Measurements from ENCODE around the gene ADGRE3.

Gene ADGRE3

DNA sequence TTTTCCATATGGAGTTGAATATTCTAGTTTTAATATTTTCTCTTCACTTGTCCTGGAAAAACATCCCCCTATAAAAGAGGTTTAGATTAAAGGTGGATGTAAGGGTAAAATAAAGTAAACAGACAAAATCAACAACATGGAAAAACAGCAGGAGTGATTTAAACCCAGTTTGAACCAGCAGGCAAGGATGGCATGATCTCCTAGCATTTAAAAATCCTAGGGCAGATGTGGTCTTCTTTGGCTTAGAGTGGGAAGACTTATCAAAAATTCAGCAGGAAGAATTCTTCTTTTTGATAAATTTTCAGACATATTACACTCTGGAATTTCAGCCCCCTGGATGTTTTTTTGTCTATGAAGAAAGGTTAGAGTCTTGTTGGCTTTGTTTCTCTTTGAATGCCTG, 55.2 kb downstream of the ADGRE3 start:
- no peak overlapping the region for H3K4me3 ChIP-seq (ENCODE audit: low read depth, low read length)
- ChIA-PET POLR2A (no interaction called here), CTCF (interaction anchor here (0.6 to 1.0 kb wide), 2 partner anchors 45 to 62 kb away, joined by 3 read pairs; no protein-coding TSS in a partner anchor)
- H3K36me3 ChIP-seq (ENCODE audit: control insufficient read depth in 2 of 2, insufficient read depth in 1 of 2, low read length in 2 of 2), result no peaks in the 10 kb centered on the region
- H3K9me3 ChIP-seq (ENCODE audit: control insufficient read depth, insufficient read depth, low read depth, low read length), result no peaks in the 10 kb centered on the region
- peak; percentile 54 for TF ChIP-seq SETDB1 (IDR thresholded peaks at IDR 0.05; ENCODE audit: insufficient read length, low read length)
- TF ChIP-seq ZNF16 (tag by site-specific recombination; IDR thresholded peaks at IDR 0.05; ENCODE audit: low read depth), result no peak
- H3K27ac ChIP-seq (ENCODE audit: extremely low read depth, low read depth, low read length), result no peak overlapping the region
- no peaks in the 10 kb centered on the region for H3K4me1 ChIP-seq (ENCODE audit: control insufficient read depth, insufficient read depth, low read length)

DNA sequence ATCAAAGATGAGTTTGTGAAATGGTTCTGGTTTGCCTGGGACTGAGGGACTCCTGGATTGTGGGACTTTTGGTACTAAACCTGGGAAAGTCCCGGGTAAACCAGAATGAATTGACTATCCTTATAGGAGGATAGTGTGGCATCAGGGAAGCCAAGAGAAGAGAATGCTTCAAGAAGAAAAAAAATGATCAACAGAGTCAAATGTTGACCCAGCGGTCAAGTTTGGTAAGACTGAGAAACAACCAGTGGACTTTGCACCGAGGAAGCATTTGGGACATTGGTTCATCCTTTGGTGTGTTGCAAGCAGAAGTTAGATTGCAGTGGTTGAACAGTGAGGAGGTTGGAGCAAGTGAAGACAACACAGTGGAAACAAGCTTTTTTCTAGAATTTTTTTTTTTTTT, 58.2 kb downstream of the ADGRE3 start:
- CTCF ChIA-PET, result interaction anchor here (0.5 kb wide), 1 partner anchor 1493 kb away, joined by 4 read pairs; no protein-coding TSS in a partner anchor
- Histone ChIP-seq H3K36me3 (ENCODE audit: control insufficient read depth in 2 of 2, insufficient read depth in 1 of 2, low read length in 2 of 2) (no peaks in the 10 kb centered on the region), H3K27ac (ENCODE audit: extremely low read depth, low read depth, low read length) (no peak overlapping the region), H3K4me3 (ENCODE audit: low read depth, low read length) (no peak overlapping the region), H3K9me3 (ENCODE audit: control insufficient read depth, insufficient read depth, low read depth, low read length) (no peaks in the 10 kb centered on the region), H3K4me1 (ENCODE audit: control insufficient read depth, insufficient read depth, low read length) (no peaks in the 10 kb centered on the region)
- POLR2A ChIA-PET, result no interaction called here
- no peak for TF ChIP-seq ZNF677 (tag by site-specific recombination; IDR thresholded peaks at IDR 0.05)
- no peak for TF ChIP-seq ZNF174 (tag by site-specific recombination; IDR thresholded peaks at IDR 0.05)
- no peak for TF ChIP-seq ZNF837 (tag by site-specific recombination; IDR thresholded peaks at IDR 0.05)
- TF ChIP-seq, protein P1, sequence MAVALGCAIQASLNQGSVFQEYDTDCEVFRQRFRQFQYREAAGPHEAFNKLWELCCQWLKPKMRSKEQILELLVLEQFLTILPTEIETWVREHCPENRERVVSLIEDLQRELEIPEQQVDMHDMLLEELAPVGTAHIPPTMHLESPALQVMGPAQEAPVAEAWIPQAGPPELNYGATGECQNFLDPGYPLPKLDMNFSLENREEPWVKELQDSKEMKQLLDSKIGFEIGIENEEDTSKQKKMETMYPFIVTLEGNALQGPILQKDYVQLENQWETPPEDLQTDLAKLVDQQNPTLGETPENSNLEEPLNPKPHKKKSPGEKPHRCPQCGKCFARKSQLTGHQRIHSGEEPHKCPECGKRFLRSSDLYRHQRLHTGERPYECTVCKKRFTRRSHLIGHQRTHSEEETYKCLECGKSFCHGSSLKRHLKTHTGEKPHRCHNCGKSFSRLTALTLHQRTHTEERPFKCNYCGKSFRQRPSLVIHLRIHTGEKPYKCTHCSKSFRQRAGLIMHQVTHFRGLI (tag by site-specific recombination; IDR thresholded peaks at IDR 0.05), result no peak
- no peak for TF ChIP-seq ZNF133 (tag by site-specific recombination; IDR thresholded peaks at IDR 0.05)
- no peak for TF ChIP-seq ZNF211 (tag by site-specific recombination; IDR thresholded peaks at IDR 0.05; ENCODE audit: low read depth)
- TF ChIP-seq ZNF16 (tag by site-specific recombination; IDR thresholded peaks at IDR 0.05; ENCODE audit: low read depth), result no peak
- no peak for TF ChIP-seq ZNF549 (tag by site-specific recombination; IDR thresholded peaks at IDR 0.05)
- TF ChIP-seq ZNF121 (tag by site-specific recombination; IDR thresholded peaks at IDR 0.05), result no peak
- TF ChIP-seq ZEB2 (tag by site-specific recombination; IDR thresholded peaks at IDR 0.05), result no peak
- TF ChIP-seq ZNF140 (tag by site-specific recombination; IDR thresholded peaks at IDR 0.05), result no peak
- no peak for TF ChIP-seq ZNF629 (tag by site-specific recombination; IDR thresholded peaks at IDR 0.05)
- TF ChIP-seq ZFP3 (tag by site-specific recombination; IDR thresholded peaks at IDR 0.05; ENCODE audit: low read depth), result no peak
- no peak for TF ChIP-seq MZF1 (tag by site-specific recombination; IDR thresholded peaks at IDR 0.05; ENCODE audit: borderline replicate concordance)
- TF ChIP-seq RBAK (tag by site-specific recombination; IDR thresholded peaks at IDR 0.05), result no peak
- TF ChIP-seq ZNF621 (tag by site-specific recombination; IDR thresholded peaks at IDR 0.05), result no peak
- no peak for TF ChIP-seq ZBTB48 (tag by site-specific recombination; IDR thresholded peaks at IDR 0.05)
- no peak for TF ChIP-seq ZNF391 (tag by site-specific recombination; IDR thresholded peaks at IDR 0.05; ENCODE audit: borderline replicate concordance, low read depth)
- TF ChIP-seq SCRT2 (tag by site-specific recombination; IDR thresholded peaks at IDR 0.05), result no peak
- TF ChIP-seq ZBTB17 (tag by site-specific recombination; IDR thresholded peaks at IDR 0.05), result no peak

DNA sequence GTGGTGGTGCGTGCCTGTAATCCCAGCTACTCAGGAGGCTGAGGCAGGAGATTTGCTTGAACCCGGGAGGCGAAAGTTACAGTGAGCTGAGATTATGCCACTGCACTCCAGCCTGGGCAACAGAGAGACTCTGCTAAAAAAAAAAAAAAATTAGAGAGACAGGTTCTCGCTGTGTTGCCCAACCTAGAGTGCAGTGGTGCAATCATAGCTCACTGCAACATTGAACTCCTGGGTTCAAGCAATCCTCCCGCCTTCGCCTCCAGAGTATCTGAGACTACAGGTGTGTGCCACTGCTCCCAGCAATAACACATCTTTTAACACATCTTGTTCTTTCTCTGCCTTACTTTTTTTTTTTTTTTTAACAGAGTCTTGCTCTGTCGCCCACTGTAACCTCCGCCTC, 59.0 kb downstream of the ADGRE3 start:
- H3K4me1 ChIP-seq (ENCODE audit: control insufficient read depth, insufficient read depth, low read length), result no peaks in the 10 kb centered on the region
- POLR2A ChIA-PET, result interaction anchor here (0.7 kb wide), 1 partner anchor 44 kb away, joined by 4 read pairs; the partner anchor contains the start of gene NDUFB7
- no peaks in the 10 kb centered on the region for H3K36me3 ChIP-seq (ENCODE audit: control insufficient read depth in 2 of 2, insufficient read depth in 1 of 2, low read length in 2 of 2)
- no peaks in the 10 kb centered on the region for H3K9me3 ChIP-seq (ENCODE audit: control insufficient read depth, insufficient read depth, low read depth, low read length)
- CTCF ChIA-PET, result interaction anchor here (0.6 kb wide), 1 partner anchor 485 kb away, joined by 3 read pairs; no protein-coding TSS in a partner anchor
- H3K4me3 ChIP-seq (ENCODE audit: low read depth, low read length), result no peak overlapping the region
- no peak for TF ChIP-seq YY1 (tag by site-specific recombination; IDR thresholded peaks at IDR 0.05)
- TF ChIP-seq ZNF350 (tag by site-specific recombination; IDR thresholded peaks at IDR 0.05), result no peak
- TF ChIP-seq ZNF211 (tag by site-specific recombination; IDR thresholded peaks at IDR 0.05; ENCODE audit: low read depth), result no peak
- no peak overlapping the region for H3K27ac ChIP-seq (ENCODE audit: extremely low read depth, low read depth, low read length)
